Muscle of leg (tissue), 11 donors: ENCODE results near the gene KCNMA1. TPM values are rescaled to one million over a fixed set of nuclear protein-coding genes. Genes with fewer than 3 reads are reported as not detected.
"Not testable (repeated sequence)": the region's sequence is repeated elsewhere in the genome, so short reads cannot be mapped to it uniquely, and the experiment has no call there.

ENCODE experiments used
- DNase-seq: peaks from one replicate; pipeline ENCODE4 v3.0.0; 2013
- H3K27ac ChIP-seq: one replicate; pipeline ENCODE4 v1.5.1; 2013; ENCODE audit warnings: mild to moderate bottlenecking, low read length, control low read depth
- H3K27me3 ChIP-seq: one replicate; pipeline ENCODE4 v1.6.1; 2013; ENCODE audit warnings: low read length; ENCODE audit not compliant: control insufficient read depth, insufficient read depth
- H3K36me3 ChIP-seq: one replicate; pipeline ENCODE4 v1.6.1; 2013; ENCODE audit warnings: low read length; ENCODE audit not compliant: control insufficient read depth, insufficient read depth
- H3K4me1 ChIP-seq: one replicate; pipeline ENCODE4 v1.6.1; 2013; ENCODE audit warnings: low read length; ENCODE audit not compliant: control insufficient read depth, insufficient read depth
- H3K4me3 ChIP-seq: one replicate; pipeline ENCODE4 v1.5.1; 2013; ENCODE audit warnings: low read length, control low read depth
- H3K9me3 ChIP-seq: replicated peaks from 2 replicates; pipeline ENCODE4 v1.6.1; 2013; ENCODE audit warnings: low read depth, low read length; ENCODE audit not compliant: control insufficient read depth
- WGBS: methylation state at CpG from one replicate; pipeline ENCODE4 v1.1.5; 2013; ENCODE audit warnings: missing lambda C conversion rate; ENCODE audit not compliant: insufficient coverage; 5-methylcytosine and 5-hydroxymethylcytosine counted together
- polyA plus RNA-seq, 8 donors: library from polyadenylated mRNA; unstranded; fragments of 120-200 nt; gene quantifications; one replicate each; pipeline versions ENCODE4 v1.2.1 to v1.2.3, GENCODE V29; 2013; ENCODE audit warnings: inconsistent platforms in 1 of 8, low replicate concordance in 1 of 8; ENCODE audit not compliant: insufficient read length in 8 of 8, insufficient read depth in 1 of 8
- total RNA-seq: library from RNA; stranded (reverse); fragments of 120-200 nt; gene quantifications from one replicate; pipeline ENCODE4 v1.2.4, GENCODE V29; 2013

Gene KCNMA1
- total and polyA plus RNA-seq, 9 donors = 12.7 to 23.3 (median 18.2) TPM

DNA sequence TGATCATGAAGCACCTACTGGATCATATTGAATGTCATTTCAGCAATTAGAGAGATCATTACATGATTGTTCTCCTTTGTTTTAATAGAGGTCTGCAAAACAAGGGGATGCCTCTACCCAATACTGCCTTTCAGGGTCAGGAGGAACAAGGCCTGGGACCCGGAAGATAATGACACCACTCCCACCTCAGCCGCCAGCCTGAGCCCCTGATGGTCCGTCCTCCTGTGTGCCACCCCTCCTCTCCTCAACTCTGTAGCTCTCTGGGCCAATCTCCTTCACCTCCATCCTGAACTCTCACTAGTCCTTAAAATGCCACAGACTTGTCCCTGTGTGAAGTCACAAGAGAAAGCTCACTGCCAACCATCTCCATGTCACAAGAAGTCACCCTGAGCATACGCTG, 38.0 kb downstream of the KCNMA1 start:
- Histone ChIP-seq H3K27me3 (no peaks in the 10 kb centered on the region), H3K9me3 (no peaks in the 10 kb centered on the region), H3K27ac (no peak overlapping the region), H3K36me3 (no peaks in the 10 kb centered on the region), H3K4me3 (no peak overlapping the region), H3K4me1 (peaks cover 18% of the 10 kb centered on the region)
- no peak for DNase-seq
- 95% methylated on average over 4 of the region's 4 CpGs for WGBS

DNA sequence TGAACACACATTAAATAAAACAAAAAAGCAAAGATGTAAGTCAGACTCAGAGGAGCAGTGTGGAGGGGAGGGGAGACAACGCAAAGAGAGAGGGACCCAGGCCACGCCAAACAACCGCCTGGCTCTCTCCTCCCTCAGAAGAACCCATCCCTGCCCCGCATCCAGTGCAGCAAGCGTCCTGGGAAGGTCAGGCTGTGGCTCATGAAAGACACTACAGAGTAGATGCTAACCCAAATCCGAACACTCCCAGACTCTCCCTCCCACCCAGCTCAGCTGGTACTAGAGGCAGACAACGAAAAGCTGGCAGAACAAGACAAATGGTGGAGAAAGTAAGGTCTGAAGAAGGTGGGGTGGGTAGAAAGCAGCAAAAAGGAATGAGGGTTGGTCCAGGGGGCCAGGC, 39.0 kb downstream of the KCNMA1 start:
- no peaks in the 10 kb centered on the region for H3K27me3 ChIP-seq
- no CpG with 5 or more reads among the region's 7 CpGs for WGBS
- H3K9me3 ChIP-seq = no peaks in the 10 kb centered on the region
- H3K36me3 ChIP-seq = no peaks in the 10 kb centered on the region
- no peak for DNase-seq
- no peak overlapping the region for H3K4me3 ChIP-seq
- peaks cover 13% of the 10 kb centered on the region for H3K4me1 ChIP-seq
- H3K27ac ChIP-seq = no peak overlapping the region

DNA sequence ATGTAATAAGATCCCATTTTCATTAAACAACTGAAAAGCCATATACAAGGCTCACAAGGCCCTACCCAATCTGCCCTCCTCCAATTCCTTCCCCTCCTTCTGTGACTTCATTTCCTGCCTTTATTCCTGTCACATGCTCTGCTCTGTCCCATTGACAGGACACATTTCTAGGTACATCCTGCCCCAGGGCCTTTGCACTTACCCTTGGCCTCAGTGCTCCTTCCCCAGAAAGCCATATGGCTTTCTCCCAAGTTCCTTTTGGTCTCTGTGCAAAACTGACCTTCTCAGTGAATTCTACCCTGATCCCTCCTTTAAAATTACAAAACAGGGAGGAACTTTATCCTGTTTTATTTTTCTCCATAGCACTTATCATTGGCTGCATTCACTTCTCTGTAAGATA, 40.0 kb downstream of the KCNMA1 start:
- no peak overlapping the region for H3K27ac ChIP-seq
- H3K9me3 ChIP-seq = no peaks in the 10 kb centered on the region
- H3K36me3 ChIP-seq = no peaks in the 10 kb centered on the region
- DNase-seq = no peak
- peaks cover 2% of the 10 kb centered on the region for H3K4me1 ChIP-seq
- H3K4me3 ChIP-seq = no peak overlapping the region
- H3K27me3 ChIP-seq = no peaks in the 10 kb centered on the region

DNA sequence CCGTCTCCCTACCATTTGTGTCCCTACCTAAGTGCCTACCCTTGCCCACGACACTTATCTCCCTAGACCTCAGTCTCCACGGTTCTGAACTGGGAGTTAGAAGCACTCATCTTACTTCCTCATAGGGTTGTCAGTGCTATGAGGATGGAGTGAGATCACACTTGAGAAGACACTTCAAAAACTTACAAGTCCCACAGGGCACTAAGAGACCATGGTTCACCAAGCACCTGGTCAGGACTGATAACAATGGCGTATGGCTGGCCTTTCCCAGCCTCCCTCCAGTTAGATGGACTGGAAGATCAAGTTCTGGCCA, 43.2 kb downstream of the KCNMA1 start:
- H3K27me3 ChIP-seq = no peaks in the 10 kb centered on the region
- no peak overlapping the region for H3K4me3 ChIP-seq
- 100% methylated on average over 1 of the region's 4 CpGs for WGBS
- no peak overlapping the region for H3K27ac ChIP-seq
- H3K4me1 ChIP-seq = no peaks in the 10 kb centered on the region
- H3K9me3 ChIP-seq = no peaks in the 10 kb centered on the region
- no peak for DNase-seq
- H3K36me3 ChIP-seq = no peaks in the 10 kb centered on the region

DNA sequence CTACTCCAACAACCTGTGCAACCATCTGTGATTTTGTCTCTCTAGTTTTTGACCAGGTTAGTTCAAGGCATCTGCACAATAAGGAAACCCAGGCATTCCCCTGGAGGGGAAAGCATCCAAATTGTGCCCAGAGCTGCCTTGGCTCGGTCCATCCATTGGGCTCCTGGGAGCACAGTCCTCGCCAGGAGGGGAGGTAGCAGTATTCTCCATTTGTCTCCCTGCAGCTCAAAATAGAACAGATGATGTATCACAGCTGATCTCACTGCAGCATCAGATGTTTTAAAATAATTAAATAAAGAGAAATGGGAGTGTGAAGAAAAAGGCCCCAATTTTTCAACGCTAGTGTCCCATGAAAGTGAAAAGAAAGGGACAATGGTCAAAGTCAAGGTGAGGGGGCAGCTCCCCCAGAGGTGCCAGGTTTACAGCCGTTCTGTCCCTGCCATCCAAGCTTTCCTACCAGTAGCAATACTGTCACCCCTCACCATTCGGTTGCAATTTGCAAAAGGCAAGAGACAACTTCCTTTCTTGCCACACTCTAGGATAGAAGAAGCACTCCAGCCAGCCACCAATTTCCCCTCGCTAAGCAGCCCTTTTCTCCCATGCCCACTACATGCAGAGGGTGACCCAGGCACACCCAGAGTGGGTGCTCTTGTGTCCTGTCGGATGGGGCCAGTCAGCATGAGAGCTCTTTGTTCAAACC, 43.7 kb downstream of the KCNMA1 start:
- Histone ChIP-seq H3K4me3 (no peak overlapping the region), H3K9me3 (no peaks in the 10 kb centered on the region), H3K36me3 (no peaks in the 10 kb centered on the region), H3K27ac (no peak overlapping the region), H3K4me1 (no peaks in the 10 kb centered on the region), H3K27me3 (no peaks in the 10 kb centered on the region)
- no peak for DNase-seq
- WGBS = 80% methylated on average over 4 of the region's 7 CpGs

DNA sequence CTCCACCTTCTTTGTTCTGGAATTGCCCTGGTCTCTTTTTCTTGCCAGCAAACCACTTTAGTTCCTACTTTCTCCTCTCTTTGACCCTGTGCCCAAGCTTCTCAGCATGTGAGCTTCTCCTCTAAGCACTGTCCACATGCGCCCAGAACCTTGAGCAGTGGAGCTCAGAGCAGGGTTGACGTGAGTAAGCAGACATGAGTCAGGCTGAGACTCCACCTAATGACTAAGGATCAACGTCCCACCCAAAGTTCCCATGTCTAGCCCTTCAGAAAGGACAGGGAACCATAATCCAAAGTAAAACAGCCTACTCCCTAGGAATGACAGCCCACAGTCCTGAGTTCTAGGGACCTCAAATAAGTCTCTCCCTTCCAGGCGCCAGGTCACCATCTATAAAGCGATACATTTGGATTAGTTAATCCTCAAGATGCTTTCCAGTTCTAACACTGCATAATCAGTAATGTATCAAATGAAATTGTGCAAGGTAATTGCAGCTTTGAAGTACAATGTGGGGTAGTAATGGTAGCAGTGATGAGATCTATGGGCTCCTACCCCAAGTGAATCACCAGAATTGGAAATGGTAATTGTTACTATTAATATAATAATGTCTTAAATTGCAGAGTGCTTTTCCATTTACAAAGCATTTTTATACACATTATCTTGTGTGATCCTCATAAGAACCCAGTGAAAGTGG, 44.5 kb downstream of the KCNMA1 start:
- no peak overlapping the region for H3K4me3 ChIP-seq
- H3K27ac ChIP-seq = no peak overlapping the region
- no peaks in the 10 kb centered on the region for H3K4me1 ChIP-seq
- H3K27me3 ChIP-seq = no peaks in the 10 kb centered on the region
- 69% methylated on average over 3 of the region's 5 CpGs for WGBS
- no peaks in the 10 kb centered on the region for H3K9me3 ChIP-seq
- H3K36me3 ChIP-seq = no peaks in the 10 kb centered on the region
- DNase-seq = no peak

DNA sequence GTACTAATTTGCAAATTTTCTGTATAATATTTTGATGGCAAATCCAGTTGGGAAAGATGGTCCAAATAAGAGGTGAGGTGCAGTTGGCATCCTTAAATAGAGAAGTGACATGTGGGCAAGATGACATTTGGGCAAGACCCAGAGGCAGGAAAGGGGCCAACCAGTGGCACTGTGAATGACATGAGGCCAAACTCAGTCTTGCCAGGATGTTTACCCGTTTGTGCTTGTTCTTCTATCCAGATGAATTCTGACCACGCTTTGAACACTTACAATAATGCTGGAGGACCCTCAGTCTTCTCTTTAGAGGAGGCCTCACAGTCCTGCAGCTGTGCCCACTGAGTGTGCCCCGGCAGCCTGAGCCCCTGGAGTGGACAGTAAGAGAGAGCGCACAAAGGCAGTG, 45.1 kb downstream of the KCNMA1 start:
- H3K27me3 ChIP-seq = no peaks in the 10 kb centered on the region
- no peaks in the 10 kb centered on the region for H3K9me3 ChIP-seq
- DNase-seq = no peak
- H3K4me3 ChIP-seq = no peak overlapping the region
- no peak overlapping the region for H3K27ac ChIP-seq
- H3K36me3 ChIP-seq = no peaks in the 10 kb centered on the region
- H3K4me1 ChIP-seq = no peaks in the 10 kb centered on the region
- 87% methylated on average over 3 of the region's 4 CpGs for WGBS

DNA sequence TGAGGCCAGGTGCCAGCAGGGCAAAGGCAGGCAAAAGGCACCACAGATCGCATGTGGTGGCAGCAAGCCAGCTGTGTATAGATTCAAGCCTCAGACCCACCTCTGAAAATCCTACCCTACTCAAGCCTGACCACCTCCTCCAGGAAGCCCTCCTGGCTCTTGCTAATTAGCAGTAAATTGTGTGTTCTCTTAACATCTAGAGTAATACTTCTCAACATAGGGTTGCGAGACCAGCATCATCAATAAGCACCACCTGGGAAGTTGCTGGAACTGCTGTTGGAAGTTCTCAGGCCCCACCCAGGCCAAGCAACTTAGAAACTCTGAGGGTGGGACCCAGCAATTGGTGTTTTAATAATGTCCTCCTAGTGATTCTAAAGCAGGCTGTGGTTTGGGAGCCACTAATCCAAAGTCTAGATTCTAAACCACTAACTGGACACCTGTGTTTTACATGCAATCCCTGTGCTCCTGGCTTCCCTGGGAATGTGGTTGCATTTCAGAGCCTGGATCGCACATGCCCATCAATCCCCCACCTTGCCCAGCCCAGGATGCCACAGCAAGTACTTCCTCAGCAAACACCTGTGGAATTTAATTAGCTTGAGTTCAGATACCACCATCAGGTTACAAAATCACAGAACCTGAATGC, 46.2 kb downstream of the KCNMA1 start:
- Histone ChIP-seq H3K27ac (no peak overlapping the region), H3K36me3 (no peaks in the 10 kb centered on the region), H3K9me3 (no peaks in the 10 kb centered on the region), H3K4me1 (no peaks in the 10 kb centered on the region), H3K4me3 (no peak overlapping the region), H3K27me3 (no peaks in the 10 kb centered on the region)
- WGBS = 86% methylated on average over 1 of the region's 3 CpGs
- no peak for DNase-seq

DNA sequence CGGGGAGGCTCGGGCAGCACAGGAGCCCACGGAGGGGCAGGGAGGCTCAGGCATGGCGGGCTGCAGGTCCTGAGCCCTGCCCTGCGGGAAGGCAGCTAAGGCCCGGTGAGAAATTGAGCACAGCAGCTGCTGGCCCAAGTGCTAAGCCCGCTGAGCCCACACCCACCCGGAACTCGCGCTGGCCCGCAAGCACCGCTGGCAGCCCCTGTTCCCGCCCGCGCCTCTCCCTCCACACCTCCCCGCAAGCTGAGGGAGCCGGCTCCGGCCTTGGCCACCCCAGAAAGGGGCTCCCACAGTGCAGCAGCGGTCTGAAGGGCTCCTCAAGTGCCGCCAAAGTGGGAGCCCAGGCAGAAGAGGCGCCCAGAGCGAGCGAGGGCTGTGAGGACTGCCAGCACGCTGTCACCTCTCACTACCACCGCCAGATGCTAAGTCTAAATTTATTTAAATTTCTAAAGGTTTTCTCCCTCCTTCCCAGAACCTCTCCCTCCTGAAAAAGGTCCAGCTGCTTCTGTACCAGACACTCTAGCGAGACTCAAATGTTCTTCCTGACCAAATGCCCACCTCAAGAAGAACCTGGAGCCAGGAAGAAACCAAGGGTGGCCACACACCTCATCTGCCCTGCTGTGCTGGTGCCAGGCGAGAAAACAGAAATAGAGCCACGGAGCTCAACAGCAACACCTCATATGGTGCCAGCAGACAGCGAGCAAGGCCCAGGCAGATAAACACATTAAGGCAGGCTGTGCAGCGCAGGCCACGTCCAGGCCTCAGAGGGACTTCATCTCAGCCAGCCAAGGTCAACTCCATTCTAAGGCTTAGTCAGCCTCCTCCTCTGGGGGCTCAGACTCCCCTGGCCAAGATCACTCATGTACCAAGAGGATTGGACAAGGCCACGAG, 47.0 kb downstream of the KCNMA1 start:
- H3K4me3 ChIP-seq = no peak overlapping the region
- no peak overlapping the region for H3K27ac ChIP-seq
- H3K36me3 ChIP-seq = no peaks in the 10 kb centered on the region
- DNase-seq = no peak
- 84% methylated on average over 16 of the region's 32 CpGs for WGBS
- H3K9me3 ChIP-seq = no peaks in the 10 kb centered on the region
- no peaks in the 10 kb centered on the region for H3K27me3 ChIP-seq
- no peaks in the 10 kb centered on the region for H3K4me1 ChIP-seq

DNA sequence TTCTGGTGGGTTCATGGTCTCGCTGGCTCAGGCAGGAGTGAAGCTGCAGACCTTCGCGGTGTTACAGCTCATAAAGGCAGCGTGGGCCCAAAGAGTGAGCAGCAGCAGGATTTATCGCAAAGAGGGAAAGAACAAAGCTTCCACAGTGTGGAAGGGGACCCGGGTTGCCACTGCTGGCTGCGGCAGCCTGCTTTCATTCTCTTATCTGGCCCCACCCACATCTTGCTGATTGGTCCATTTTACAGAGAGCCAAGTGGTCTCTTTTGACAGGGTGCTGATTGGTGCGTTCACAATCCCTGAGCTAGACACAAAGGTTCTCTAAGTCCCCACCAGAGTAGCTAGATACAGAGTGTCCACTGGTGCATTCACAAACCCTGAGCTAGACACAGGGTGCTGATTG, 47.9 kb downstream of the KCNMA1 start:
- H3K4me3 ChIP-seq, DNase-seq, H3K27ac ChIP-seq, H3K9me3 ChIP-seq, H3K36me3 ChIP-seq, H3K27me3 ChIP-seq, H3K4me1 ChIP-seq: not testable (repeated sequence)
- WGBS = 93% methylated on average over 6 of the region's 8 CpGs
